Esophagus squamous epithelium (tissue), 4 donors: ENCODE measurements around the gene SLC30A5.

Experiments used
- POLR2A ChIP-seq, 4 donors: fragments of 450-650 bp; IDR thresholded peaks; one replicate each; pipeline ENCODE4 v1.6.1; 2017; ENCODE audit warnings: antibody characterized with exemption in 4 of 4, mild to moderate bottlenecking in 4 of 4, moderate library complexity in 3 of 4
- TF ChIP-seq, protein P1 (sequence below), 6 experiments: fragments of 450-650 bp in 4 of 6; fragments of 200-600 bp in 2 of 6; sonication (generic) in 2 of 6; IDR thresholded peaks; one replicate each; pipeline ENCODE4 v1.5.1; 2016 to 2019; ENCODE audit warnings: antibody characterized with exemption in 6 of 6, mild to moderate bottlenecking in 4 of 6, moderate library complexity in 4 of 6

- TF ChIP-seq, protein P1, sequence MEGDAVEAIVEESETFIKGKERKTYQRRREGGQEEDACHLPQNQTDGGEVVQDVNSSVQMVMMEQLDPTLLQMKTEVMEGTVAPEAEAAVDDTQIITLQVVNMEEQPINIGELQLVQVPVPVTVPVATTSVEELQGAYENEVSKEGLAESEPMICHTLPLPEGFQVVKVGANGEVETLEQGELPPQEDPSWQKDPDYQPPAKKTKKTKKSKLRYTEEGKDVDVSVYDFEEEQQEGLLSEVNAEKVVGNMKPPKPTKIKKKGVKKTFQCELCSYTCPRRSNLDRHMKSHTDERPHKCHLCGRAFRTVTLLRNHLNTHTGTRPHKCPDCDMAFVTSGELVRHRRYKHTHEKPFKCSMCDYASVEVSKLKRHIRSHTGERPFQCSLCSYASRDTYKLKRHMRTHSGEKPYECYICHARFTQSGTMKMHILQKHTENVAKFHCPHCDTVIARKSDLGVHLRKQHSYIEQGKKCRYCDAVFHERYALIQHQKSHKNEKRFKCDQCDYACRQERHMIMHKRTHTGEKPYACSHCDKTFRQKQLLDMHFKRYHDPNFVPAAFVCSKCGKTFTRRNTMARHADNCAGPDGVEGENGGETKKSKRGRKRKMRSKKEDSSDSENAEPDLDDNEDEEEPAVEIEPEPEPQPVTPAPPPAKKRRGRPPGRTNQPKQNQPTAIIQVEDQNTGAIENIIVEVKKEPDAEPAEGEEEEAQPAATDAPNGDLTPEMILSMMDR (IDR thresholded peaks at IDR 0.05) = no peak
- TF ChIP-seq POLR2A (IDR thresholded peaks at IDR 0.05) = no peak
Measured at GRCh38 chr5:69075522-69076179, 18.2 kb upstream of the SLC30A5 start.
